ENCODE results near the gene CACUL1.

DNA sequence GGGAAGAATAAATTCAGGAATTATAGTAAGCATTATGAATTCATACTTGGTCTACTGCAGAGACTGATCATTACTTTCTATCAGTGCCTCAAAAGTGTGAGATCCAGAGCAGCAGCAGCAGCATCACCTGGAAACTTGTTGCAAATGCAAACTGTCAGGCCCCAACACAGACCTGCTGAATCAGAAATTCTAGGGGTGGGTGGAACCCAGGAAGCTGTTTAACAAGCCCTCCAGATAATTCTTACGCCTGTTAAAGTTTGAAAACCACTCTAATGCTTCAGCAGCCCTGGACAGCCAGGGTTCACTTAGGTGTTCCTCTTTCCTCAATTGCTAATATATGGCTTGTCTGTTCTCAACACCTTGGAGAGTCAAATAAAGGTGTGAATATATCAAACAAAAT is 19.5 kb downstream of the CACUL1 start:
- no peak for TF ChIP-seq POLR2A (IDR thresholded peaks at IDR 0.05; ENCODE audit: low read depth, low read length)
- no peak for TF ChIP-seq CTCF (IDR thresholded peaks at IDR 0.05; ENCODE audit: extremely low read depth in 1 of 2, insufficient read depth in 1 of 2, low read depth in 1 of 2, low read length in 2 of 2)
- TF ChIP-seq POLR2AphosphoS5 (IDR thresholded peaks at IDR 0.05; ENCODE audit: insufficient read depth, low read depth, low read length) = no peak
- TF ChIP-seq FOS (IDR thresholded peaks at IDR 0.05; ENCODE audit: borderline replicate concordance, insufficient read depth, low read length) = no peak
- TF ChIP-seq GATA2 (IDR thresholded peaks at IDR 0.05; ENCODE audit: insufficient read depth, insufficient read length, low read depth, low read length) = no peak
- TF ChIP-seq MAX (IDR thresholded peaks at IDR 0.05; ENCODE audit: insufficient read depth, insufficient read length) = no peak
- no peak for TF ChIP-seq EZH2 (IDR thresholded peaks at IDR 0.05; ENCODE audit: borderline replicate concordance, low read depth, low read length, severe bottlenecking)
- no peak for TF ChIP-seq MYC (IDR thresholded peaks at IDR 0.05; ENCODE audit: low read depth, low read length)
- TF ChIP-seq JUN (IDR thresholded peaks at IDR 0.05; ENCODE audit: borderline replicate concordance, insufficient read depth, insufficient read length, low read depth) = no peak
